ENCODE results near the gene NKRF. TPM values are rescaled to one million over a fixed set of nuclear protein-coding genes. Genes with fewer than 3 reads are reported as not detected.

The NKRF gene
- polyA plus RNA-seq, 1 of the 3 experiments (the other 2 are of a cell fraction), result 3.2 TPM

DNA sequence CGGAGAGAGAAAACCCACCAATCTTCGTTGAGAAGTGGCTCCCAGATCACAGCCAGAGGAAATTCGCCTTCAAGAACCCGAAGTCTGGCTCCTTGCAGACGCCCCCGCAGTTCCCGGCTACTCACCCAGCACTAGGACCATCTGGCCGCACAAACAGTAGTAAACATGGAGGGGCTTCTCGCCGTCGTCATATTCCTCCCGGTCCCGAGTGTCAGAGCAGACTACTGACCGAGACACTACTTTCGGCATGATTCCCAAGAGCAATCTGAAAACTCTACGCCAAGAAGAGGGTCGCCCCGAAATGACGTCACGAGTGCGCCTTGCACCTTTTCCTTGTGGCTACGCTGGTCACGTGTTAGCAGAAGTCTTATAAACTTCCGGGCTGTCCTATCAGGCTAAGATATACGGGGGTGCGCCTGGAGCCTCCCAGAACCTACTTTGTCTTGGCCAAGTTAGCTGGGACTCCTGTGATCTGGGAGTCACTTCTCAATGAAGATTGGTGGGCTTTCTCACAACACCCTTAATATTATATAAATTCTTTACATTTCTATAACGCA lies 41.0 kb downstream of the NKRF start, which contains the start of gene STEEP1:
STEEP1 (minus strand) TSS at position 303 of the 557 bp plus-strand sequence; CDS start at position 249, 54 bp downstream.
- peak within 1 kb of the TSS; percentile 83 for H3K9ac ChIP-seq
- peak within 1 kb of the TSS; percentile 51 to 85 for H3K4me3 ChIP-seq (ENCODE audit: low read depth in 2 of 2, low read length in 1 of 2)
- WGBS (ENCODE audit: low lambda C conversion rate), result 3% methylated on average over 21 of the region's 27 CpGs
- H3K27ac ChIP-seq (ENCODE audit: low read depth in 2 of 2, low read length in 1 of 2), result peak within 1 kb of the TSS in 1 of 2 experiments; percentile 63; a peak in 2 of 4 replicates
- POLR2A ChIA-PET, result interaction anchor here (0.6 to 1.0 kb wide), 2 partner anchors 10 to 41 kb away, joined by 3 read pairs; partner anchors contain the start of gene NKRF
- no peaks in the 10 kb centered on the region for H4K20me1 ChIP-seq (ENCODE audit: insufficient read depth)
- peak within 1 kb of the TSS; percentile 80 for H3K4me2 ChIP-seq
- no peaks in the 10 kb centered on the region for H3K9me2 ChIP-seq
- peaks cover 29% of the 10 kb centered on the region for H3K79me2 ChIP-seq (ENCODE audit: insufficient read depth)
- no peaks in the 10 kb centered on the region; the same call in 1 of the 2 replicates for H3K27me3 ChIP-seq (ENCODE audit: insufficient read depth)
- peaks cover 2 to 3% of the 10 kb centered on the region in 2 experiments for H3K36me3 ChIP-seq (replicated peaks in 1 of 2; ENCODE audit: control insufficient read depth in 1 of 2, insufficient read depth in 2 of 2, low read length in 1 of 2)
- peak within 1 kb of the TSS; percentile 80 for H2AFZ ChIP-seq (ENCODE audit: low read depth)
- no peaks in the 10 kb centered on the region for H3F3A ChIP-seq (replicated peaks; ENCODE audit: insufficient read depth)
- H3K4me1 ChIP-seq (ENCODE audit: control insufficient read depth in 1 of 2, insufficient read depth in 2 of 2, low read depth in 1 of 2, low read length in 1 of 2), result no peaks in the 10 kb centered on the region
- CTCF ChIA-PET, result interaction anchor here (0.9 to 1.7 kb wide), 3 partner anchors 45 to 53 kb away, joined by 3 to 9 read pairs (median 4); no protein-coding TSS in a partner anchor
- peak; percentile 90 for DNase-seq
- H3K9me3 ChIP-seq, result no peaks in the 10 kb centered on the region
- TF ChIP-seq GATA2 (CRISPR knock-in tag; IDR thresholded peaks at IDR 0.05) (no peak), EP300 (IDR thresholded peaks at IDR 0.05; ENCODE audit: borderline replicate concordance in 1 of 2, low read depth in 1 of 2, low read length in 1 of 2) (peak; percentile 28 to 55; a peak in 1 of 4 replicates), CHD2 (IDR thresholded peaks at IDR 0.05; ENCODE audit: low read length, partially characterized antibody) (peak; percentile 78), YY1 (IDR thresholded peaks at IDR 0.05; ENCODE audit: low read depth) (peak; percentile 38; the same call in 1 of the 2 replicates), NRF1 (IDR thresholded peaks at IDR 0.05; ENCODE audit: low read depth, low read length) (no peak), TCF12 (IDR thresholded peaks at IDR 0.05) (peak; percentile 34; the same call in 1 of the 2 replicates), FOXJ3 (CRISPR knock-in tag; IDR thresholded peaks at IDR 0.05) (no peak), RCOR1 (IDR thresholded peaks at IDR 0.05; ENCODE audit: low read length) (no peak), SIN3A (IDR thresholded peaks at IDR 0.05; ENCODE audit: borderline replicate concordance, low read depth, low read length) (no peak), TAF1 (IDR thresholded peaks at IDR 0.05; ENCODE audit: borderline replicate concordance, low read depth, low read length) (peak; percentile 85), JUND (IDR thresholded peaks at IDR 0.05) (peak; percentile 18; the same call in 1 of the 2 replicates), MEF2A (IDR thresholded peaks at IDR 0.05; ENCODE audit: borderline replicate concordance, low read depth) (no peak), FOSL2 (IDR thresholded peaks at IDR 0.05; ENCODE audit: borderline replicate concordance, low read depth) (no peak), POLR2AphosphoS5 (IDR thresholded peaks at IDR 0.05; ENCODE audit: low read depth, low read length) (peak; percentile 82), FOXM1 (IDR thresholded peaks at IDR 0.05; ENCODE audit: low read depth) (no peak), NFIC (IDR thresholded peaks at IDR 0.05; ENCODE audit: borderline replicate concordance) (no peak), RAD21 (IDR thresholded peaks at IDR 0.05; ENCODE audit: low read length) (no peak), RFX5 (IDR thresholded peaks at IDR 0.05; ENCODE audit: low read length) (peak; percentile 55; the same call in 1 of the 2 replicates), EZH2phosphoT487 (IDR thresholded peaks at IDR 0.05; ENCODE audit: borderline replicate concordance, low read depth) (no peak)
- TF ChIP-seq, protein P1, sequence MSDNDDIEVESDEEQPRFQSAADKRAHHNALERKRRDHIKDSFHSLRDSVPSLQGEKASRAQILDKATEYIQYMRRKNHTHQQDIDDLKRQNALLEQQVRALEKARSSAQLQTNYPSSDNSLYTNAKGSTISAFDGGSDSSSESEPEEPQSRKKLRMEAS (IDR thresholded peaks at IDR 0.05; ENCODE audit: low read depth), result peak; percentile 92
- TF ChIP-seq, protein P2, sequence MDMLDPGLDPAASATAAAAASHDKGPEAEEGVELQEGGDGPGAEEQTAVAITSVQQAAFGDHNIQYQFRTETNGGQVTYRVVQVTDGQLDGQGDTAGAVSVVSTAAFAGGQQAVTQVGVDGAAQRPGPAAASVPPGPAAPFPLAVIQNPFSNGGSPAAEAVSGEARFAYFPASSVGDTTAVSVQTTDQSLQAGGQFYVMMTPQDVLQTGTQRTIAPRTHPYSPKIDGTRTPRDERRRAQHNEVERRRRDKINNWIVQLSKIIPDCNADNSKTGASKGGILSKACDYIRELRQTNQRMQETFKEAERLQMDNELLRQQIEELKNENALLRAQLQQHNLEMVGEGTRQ (IDR thresholded peaks at IDR 0.05; ENCODE audit: borderline replicate concordance, low read depth, low read length), result peak; percentile 80
- TF ChIP-seq, protein P3, sequence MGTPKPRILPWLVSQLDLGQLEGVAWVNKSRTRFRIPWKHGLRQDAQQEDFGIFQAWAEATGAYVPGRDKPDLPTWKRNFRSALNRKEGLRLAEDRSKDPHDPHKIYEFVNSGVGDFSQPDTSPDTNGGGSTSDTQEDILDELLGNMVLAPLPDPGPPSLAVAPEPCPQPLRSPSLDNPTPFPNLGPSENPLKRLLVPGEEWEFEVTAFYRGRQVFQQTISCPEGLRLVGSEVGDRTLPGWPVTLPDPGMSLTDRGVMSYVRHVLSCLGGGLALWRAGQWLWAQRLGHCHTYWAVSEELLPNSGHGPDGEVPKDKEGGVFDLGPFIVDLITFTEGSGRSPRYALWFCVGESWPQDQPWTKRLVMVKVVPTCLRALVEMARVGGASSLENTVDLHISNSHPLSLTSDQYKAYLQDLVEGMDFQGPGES (IDR thresholded peaks at IDR 0.05; ENCODE audit: low read depth, low read length), result no peak
- TF ChIP-seq, protein P4, sequence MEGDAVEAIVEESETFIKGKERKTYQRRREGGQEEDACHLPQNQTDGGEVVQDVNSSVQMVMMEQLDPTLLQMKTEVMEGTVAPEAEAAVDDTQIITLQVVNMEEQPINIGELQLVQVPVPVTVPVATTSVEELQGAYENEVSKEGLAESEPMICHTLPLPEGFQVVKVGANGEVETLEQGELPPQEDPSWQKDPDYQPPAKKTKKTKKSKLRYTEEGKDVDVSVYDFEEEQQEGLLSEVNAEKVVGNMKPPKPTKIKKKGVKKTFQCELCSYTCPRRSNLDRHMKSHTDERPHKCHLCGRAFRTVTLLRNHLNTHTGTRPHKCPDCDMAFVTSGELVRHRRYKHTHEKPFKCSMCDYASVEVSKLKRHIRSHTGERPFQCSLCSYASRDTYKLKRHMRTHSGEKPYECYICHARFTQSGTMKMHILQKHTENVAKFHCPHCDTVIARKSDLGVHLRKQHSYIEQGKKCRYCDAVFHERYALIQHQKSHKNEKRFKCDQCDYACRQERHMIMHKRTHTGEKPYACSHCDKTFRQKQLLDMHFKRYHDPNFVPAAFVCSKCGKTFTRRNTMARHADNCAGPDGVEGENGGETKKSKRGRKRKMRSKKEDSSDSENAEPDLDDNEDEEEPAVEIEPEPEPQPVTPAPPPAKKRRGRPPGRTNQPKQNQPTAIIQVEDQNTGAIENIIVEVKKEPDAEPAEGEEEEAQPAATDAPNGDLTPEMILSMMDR (IDR thresholded peaks at IDR 0.05), result no peak
- TF ChIP-seq, protein P5, sequence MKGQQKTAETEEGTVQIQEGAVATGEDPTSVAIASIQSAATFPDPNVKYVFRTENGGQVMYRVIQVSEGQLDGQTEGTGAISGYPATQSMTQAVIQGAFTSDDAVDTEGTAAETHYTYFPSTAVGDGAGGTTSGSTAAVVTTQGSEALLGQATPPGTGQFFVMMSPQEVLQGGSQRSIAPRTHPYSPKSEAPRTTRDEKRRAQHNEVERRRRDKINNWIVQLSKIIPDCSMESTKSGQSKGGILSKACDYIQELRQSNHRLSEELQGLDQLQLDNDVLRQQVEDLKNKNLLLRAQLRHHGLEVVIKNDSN (IDR thresholded peaks at IDR 0.05; ENCODE audit: borderline replicate concordance, low read depth), result peak; percentile 94
- TF ChIP-seq, protein P6, sequence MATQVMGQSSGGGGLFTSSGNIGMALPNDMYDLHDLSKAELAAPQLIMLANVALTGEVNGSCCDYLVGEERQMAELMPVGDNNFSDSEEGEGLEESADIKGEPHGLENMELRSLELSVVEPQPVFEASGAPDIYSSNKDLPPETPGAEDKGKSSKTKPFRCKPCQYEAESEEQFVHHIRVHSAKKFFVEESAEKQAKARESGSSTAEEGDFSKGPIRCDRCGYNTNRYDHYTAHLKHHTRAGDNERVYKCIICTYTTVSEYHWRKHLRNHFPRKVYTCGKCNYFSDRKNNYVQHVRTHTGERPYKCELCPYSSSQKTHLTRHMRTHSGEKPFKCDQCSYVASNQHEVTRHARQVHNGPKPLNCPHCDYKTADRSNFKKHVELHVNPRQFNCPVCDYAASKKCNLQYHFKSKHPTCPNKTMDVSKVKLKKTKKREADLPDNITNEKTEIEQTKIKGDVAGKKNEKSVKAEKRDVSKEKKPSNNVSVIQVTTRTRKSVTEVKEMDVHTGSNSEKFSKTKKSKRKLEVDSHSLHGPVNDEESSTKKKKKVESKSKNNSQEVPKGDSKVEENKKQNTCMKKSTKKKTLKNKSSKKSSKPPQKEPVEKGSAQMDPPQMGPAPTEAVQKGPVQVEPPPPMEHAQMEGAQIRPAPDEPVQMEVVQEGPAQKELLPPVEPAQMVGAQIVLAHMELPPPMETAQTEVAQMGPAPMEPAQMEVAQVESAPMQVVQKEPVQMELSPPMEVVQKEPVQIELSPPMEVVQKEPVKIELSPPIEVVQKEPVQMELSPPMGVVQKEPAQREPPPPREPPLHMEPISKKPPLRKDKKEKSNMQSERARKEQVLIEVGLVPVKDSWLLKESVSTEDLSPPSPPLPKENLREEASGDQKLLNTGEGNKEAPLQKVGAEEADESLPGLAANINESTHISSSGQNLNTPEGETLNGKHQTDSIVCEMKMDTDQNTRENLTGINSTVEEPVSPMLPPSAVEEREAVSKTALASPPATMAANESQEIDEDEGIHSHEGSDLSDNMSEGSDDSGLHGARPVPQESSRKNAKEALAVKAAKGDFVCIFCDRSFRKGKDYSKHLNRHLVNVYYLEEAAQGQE (IDR thresholded peaks at IDR 0.05; ENCODE audit: low read depth, low read length), result peak; percentile 42; the same call in 1 of the 2 replicates

Measured in SK-N-SH (cell line).